ENCODE data around the gene TBCB. TPM values are rescaled to one million over a fixed set of nuclear protein-coding genes. Genes with fewer than 3 reads are reported as not detected.
A peak's percentile ranks its signal among the peaks of the same experiment; 100 is the strongest.

The TBCB gene
- total and polyA plus RNA-seq, 9 of the 15 experiments (the other 6 are each of a cell fraction or from before 2014, with no cell fraction given) = 3.5 to 115 (median 58.9) TPM

GRCh38 chr19:36136964-36137686 is 21.9 kb downstream of the TBCB start:
- peak; percentile 55; the same call in 1 of the 2 replicates for TF ChIP-seq BCOR (IDR thresholded peaks at IDR 0.05)
- TF ChIP-seq MYC (IDR thresholded peaks at IDR 0.05; ENCODE audit: low read depth, low read length) = no peak
- no peak for TF ChIP-seq MYC (CRISPR knock-in tag; IDR thresholded peaks at IDR 0.05; ENCODE audit: borderline replicate concordance, low read depth)
- TF ChIP-seq RBM25 (IDR thresholded peaks at IDR 0.05; ENCODE audit: low read depth, low read length, severe bottlenecking) = peak; percentile 83
- 0 out of 4 replicates have a peak, but pooled peaks of 1 of the 2 experiments have one; percentile 21 for TF ChIP-seq KDM1A (IDR thresholded peaks at IDR 0.05)
- no peaks in the 10 kb centered on the region for H3K27me3 ChIP-seq (ENCODE audit: control insufficient read depth in 2 of 2, insufficient read depth in 2 of 2, low read length in 2 of 2)
- ChIA-PET POLR2A (interaction anchor here (1.2 kb wide), 1 partner anchor 9 kb away, joined by 3 read pairs; no protein-coding TSS in a partner anchor), CTCF (ENCODE audit: low intra/inter-chr PET ratio) (no interaction called here)
- H3K27ac ChIP-seq (ENCODE audit: extremely low read depth, low read depth, low read length) = no peak overlapping the region
- peak overlapping the region; percentile 72 for H3K4me2 ChIP-seq (ENCODE audit: insufficient read depth, low read length)
- peak overlapping the region; percentile 29 to 52; a peak in 2 of 4 replicates for H3K9ac ChIP-seq (ENCODE audit: insufficient read depth in 1 of 2, low read depth in 2 of 2, low read length in 2 of 2)
- peaks cover 8% of the 10 kb centered on the region for H4K20me1 ChIP-seq (replicated peaks; ENCODE audit: control insufficient read depth, insufficient read depth, low read length)
- 62% methylated on average over 11 of the region's 12 CpGs for WGBS (ENCODE audit: insufficient coverage, low coverage, missing lambda C conversion rate)
- H3K36me3 ChIP-seq (ENCODE audit: control insufficient read depth, insufficient read depth, low read length) = peaks cover 10% of the 10 kb centered on the region; the same call in 1 of the 3 replicates
- H3K4me3 ChIP-seq = no peak overlapping the region
- in situ Hi-C loops (cut with MboI) = no loop called here
- H3K9me1 ChIP-seq (ENCODE audit: control insufficient read depth, insufficient read depth, low read length) = peaks cover 8% of the 10 kb centered on the region
- H3K4me1 ChIP-seq (replicated peaks in 1 of 2; ENCODE audit: control insufficient read depth in 2 of 2, insufficient read depth in 2 of 2, low read length in 2 of 2) = peaks cover 13 to 35% of the 10 kb centered on the region in 2 experiments
- peak overlapping the region; percentile 91 for H2AFZ ChIP-seq (ENCODE audit: low read depth, low read length)
- ATAC-seq (no peak), DNase-seq (ENCODE audit: extremely low read depth in 1 of 4, low spot score in 3 of 4) (no peak), FAIRE-seq (no peak)
- intact Hi-C loops (cut with micrococcal nuclease) = no loop called here
- no peaks in the 10 kb centered on the region for H3K9me3 ChIP-seq (replicated peaks; ENCODE audit: control insufficient read depth, insufficient read depth, low read depth, low read length)
- no TSS peak for BruUV-seq (replicated peaks)
- peaks cover 21% of the 10 kb centered on the region for H3K79me2 ChIP-seq (ENCODE audit: control insufficient read depth, insufficient read depth, low read length)

Data from K562 (cell line).